Measurements from ENCODE around the gene AHNAK2. TPM values are rescaled to one million over a fixed set of nuclear protein-coding genes. Genes with fewer than 3 reads are reported as not detected.

The AHNAK2 gene
- total and polyA plus RNA-seq, 9 of the 15 experiments (the other 6 are each of a cell fraction or from before 2014, with no cell fraction given) = 0.04 to 0.09 (median 0.04) TPM; not detected in 6

DNA sequence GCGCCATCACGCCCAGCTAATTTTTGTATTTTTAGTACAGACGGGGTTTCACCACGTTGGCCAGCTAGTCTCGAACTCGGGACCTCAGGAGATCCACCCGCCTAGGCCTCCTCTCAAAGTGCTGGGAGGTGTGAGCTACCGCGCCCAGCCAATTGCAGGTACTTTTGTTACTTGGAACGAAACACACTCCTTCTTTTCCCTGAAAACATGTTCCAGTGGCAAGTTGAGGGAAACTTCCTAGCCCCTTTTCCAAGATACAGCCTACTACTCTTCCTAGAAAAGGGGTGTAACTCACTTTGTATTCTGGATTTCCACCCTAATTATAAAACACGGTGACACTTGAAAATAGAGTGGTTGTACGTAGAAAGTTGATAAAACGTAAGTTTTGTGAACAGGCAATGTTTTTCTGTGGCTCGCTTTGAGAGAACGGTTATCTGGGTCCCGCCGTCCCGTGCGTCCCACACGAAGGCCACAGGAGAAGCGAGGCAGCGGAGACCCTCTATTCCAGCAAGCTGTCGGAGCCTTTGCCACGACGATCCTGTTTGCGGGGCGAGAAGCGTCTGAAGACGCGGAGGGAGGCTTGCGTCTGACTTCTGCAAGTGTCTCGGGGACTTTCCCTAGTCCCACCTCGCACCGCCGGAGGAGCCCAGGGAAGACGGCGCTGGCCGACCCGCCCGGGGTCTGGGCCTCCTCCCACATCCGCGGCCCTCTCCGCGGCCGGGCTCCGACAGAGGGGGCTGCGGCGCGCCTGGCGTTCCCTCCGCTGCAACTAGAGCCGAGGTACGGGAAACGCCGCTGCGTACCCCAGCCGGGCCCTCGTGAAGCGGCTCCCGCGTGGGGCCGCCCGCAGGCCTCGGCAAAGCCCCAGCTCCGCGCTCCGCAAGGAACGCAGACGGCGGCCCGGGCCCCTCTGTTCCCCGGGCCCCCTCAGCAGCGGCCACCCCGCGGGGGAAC lies 42.0 kb upstream of the AHNAK2 start (continued):
- TF ChIP-seq TCFL5 (CRISPR knock-in tag; conservative IDR thresholded peaks at IDR 0.05) (no peak), HNRNPH1 (optimal IDR thresholded peaks at IDR 0.05; ENCODE audit: low read depth, low read length) (no peak), CBX1 (IDR thresholded peaks at IDR 0.05; ENCODE audit: low read depth) (no peak), ZNF75A (CRISPR knock-in tag; IDR thresholded peaks at IDR 0.05) (no peak), ZKSCAN8 (CRISPR knock-in tag; IDR thresholded peaks at IDR 0.05) (no peak), ZNF436 (CRISPR knock-in tag; IDR thresholded peaks at IDR 0.05) (no peak), CBFB (CRISPR knock-in tag; IDR thresholded peaks at IDR 0.05) (no peak), TAL1 (IDR thresholded peaks at IDR 0.05) (no peak), EGR1 (conservative IDR thresholded peaks at IDR 0.05) (no peak), SAP30 (IDR thresholded peaks at IDR 0.05; ENCODE audit: borderline replicate concordance, insufficient read depth, low read depth, low read length, poor library complexity, severe bottlenecking) (peak; percentile 24), RBM39 (optimal IDR thresholded peaks at IDR 0.05; ENCODE audit: low read depth, low read length) (no peak)
- TF ChIP-seq, protein P1, sequence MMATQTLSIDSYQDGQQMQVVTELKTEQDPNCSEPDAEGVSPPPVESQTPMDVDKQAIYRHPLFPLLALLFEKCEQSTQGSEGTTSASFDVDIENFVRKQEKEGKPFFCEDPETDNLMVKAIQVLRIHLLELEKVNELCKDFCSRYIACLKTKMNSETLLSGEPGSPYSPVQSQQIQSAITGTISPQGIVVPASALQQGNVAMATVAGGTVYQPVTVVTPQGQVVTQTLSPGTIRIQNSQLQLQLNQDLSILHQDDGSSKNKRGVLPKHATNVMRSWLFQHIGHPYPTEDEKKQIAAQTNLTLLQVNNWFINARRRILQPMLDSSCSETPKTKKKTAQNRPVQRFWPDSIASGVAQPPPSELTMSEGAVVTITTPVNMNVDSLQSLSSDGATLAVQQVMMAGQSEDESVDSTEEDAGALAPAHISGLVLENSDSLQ (IDR thresholded peaks at IDR 0.05) = no peak
- TF ChIP-seq, protein P2, sequence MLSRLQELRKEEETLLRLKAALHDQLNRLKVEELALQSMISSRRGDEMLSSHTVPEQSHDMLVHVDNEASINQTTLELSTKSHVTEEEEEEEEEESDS (CRISPR knock-in tag; IDR thresholded peaks at IDR 0.05) = no peak
- TF ChIP-seq, protein P3, sequence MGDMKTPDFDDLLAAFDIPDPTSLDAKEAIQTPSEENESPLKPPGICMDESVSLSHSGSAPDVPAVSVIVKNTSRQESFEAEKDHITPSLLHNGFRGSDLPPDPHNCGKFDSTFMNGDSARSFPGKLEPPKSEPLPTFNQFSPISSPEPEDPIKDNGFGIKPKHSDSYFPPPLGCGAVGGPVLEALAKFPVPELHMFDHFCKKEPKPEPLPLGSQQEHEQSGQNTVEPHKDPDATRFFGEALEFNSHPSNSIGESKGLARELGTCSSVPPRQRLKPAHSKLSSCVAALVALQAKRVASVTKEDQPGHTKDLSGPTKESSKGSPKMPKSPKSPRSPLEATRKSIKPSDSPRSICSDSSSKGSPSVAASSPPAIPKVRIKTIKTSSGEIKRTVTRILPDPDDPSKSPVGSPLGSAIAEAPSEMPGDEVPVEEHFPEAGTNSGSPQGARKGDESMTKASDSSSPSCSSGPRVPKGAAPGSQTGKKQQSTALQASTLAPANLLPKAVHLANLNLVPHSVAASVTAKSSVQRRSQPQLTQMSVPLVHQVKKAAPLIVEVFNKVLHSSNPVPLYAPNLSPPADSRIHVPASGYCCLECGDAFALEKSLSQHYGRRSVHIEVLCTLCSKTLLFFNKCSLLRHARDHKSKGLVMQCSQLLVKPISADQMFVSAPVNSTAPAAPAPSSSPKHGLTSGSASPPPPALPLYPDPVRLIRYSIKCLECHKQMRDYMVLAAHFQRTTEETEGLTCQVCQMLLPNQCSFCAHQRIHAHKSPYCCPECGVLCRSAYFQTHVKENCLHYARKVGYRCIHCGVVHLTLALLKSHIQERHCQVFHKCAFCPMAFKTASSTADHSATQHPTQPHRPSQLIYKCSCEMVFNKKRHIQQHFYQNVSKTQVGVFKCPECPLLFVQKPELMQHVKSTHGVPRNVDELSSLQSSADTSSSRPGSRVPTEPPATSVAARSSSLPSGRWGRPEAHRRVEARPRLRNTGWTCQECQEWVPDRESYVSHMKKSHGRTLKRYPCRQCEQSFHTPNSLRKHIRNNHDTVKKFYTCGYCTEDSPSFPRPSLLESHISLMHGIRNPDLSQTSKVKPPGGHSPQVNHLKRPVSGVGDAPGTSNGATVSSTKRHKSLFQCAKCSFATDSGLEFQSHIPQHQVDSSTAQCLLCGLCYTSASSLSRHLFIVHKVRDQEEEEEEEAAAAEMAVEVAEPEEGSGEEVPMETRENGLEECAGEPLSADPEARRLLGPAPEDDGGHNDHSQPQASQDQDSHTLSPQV (IDR thresholded peaks at IDR 0.05) = no peak
- TF ChIP-seq, protein P4, sequence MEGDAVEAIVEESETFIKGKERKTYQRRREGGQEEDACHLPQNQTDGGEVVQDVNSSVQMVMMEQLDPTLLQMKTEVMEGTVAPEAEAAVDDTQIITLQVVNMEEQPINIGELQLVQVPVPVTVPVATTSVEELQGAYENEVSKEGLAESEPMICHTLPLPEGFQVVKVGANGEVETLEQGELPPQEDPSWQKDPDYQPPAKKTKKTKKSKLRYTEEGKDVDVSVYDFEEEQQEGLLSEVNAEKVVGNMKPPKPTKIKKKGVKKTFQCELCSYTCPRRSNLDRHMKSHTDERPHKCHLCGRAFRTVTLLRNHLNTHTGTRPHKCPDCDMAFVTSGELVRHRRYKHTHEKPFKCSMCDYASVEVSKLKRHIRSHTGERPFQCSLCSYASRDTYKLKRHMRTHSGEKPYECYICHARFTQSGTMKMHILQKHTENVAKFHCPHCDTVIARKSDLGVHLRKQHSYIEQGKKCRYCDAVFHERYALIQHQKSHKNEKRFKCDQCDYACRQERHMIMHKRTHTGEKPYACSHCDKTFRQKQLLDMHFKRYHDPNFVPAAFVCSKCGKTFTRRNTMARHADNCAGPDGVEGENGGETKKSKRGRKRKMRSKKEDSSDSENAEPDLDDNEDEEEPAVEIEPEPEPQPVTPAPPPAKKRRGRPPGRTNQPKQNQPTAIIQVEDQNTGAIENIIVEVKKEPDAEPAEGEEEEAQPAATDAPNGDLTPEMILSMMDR (IDR thresholded peaks at IDR 0.05 in 2 of 3, conservative IDR thresholded peaks at IDR 0.05 in 1 of 3; ENCODE audit: insufficient read depth in 2 of 3, low read depth in 1 of 3, low read length in 3 of 3) = 0 out of 6 replicates have a peak, but pooled peaks of 1 of the 3 experiments have one; percentile 1
- TF ChIP-seq, protein P5, sequence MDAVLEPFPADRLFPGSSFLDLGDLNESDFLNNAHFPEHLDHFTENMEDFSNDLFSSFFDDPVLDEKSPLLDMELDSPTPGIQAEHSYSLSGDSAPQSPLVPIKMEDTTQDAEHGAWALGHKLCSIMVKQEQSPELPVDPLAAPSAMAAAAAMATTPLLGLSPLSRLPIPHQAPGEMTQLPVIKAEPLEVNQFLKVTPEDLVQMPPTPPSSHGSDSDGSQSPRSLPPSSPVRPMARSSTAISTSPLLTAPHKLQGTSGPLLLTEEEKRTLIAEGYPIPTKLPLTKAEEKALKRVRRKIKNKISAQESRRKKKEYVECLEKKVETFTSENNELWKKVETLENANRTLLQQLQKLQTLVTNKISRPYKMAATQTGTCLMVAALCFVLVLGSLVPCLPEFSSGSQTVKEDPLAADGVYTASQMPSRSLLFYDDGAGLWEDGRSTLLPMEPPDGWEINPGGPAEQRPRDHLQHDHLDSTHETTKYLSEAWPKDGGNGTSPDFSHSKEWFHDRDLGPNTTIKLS (IDR thresholded peaks at IDR 0.05; ENCODE audit: borderline replicate concordance, low read depth) = 0 out of 2 replicates have a peak, but pooled peaks have one; percentile 23

Data from K562 (cell line).